SJSA1 (cell line): ENCODE results near the gene CHST11. TPM values are rescaled to one million over a fixed set of nuclear protein-coding genes. Genes with fewer than 3 reads are reported as not detected.
"Not testable (repeated sequence)": the region's sequence is repeated elsewhere in the genome, so short reads cannot be mapped to it uniquely, and the experiment has no call there.

Source experiments
- DNase-seq, 2 experiments: peaks; one replicate each; pipeline ENCODE4 v3.0.0-alpha.2; 2015 to 2020; ENCODE audit warnings: low spot score in 2 of 2, low read depth in 1 of 2
- H3K27ac ChIP-seq: fragments of 250-450 bp; sonication (Bioruptor Pico); 2 replicates; pipeline ENCODE4 v1.5.1; 2020; ENCODE audit warnings: mild to moderate bottlenecking, moderate library complexity
- H3K27me3 ChIP-seq: fragments of 250-450 bp; sonication (Bioruptor Pico); replicated peaks from 2 replicates; pipeline ENCODE4 v1.5.1; 2020; ENCODE audit warnings: mild to moderate bottlenecking, moderate library complexity
- H3K36me3 ChIP-seq: fragments of 250-450 bp; sonication (Bioruptor Pico); 2 replicates; pipeline ENCODE4 v1.5.1; 2020; ENCODE audit warnings: mild to moderate bottlenecking
- H3K4me1 ChIP-seq: fragments of 250-450 bp; sonication (Bioruptor Pico); replicated peaks from 2 replicates; pipeline ENCODE4 v1.6.1; 2021; ENCODE audit warnings: mild to moderate bottlenecking
- H3K4me3 ChIP-seq: fragments of 250-450 bp; sonication (Bioruptor Pico); 2 replicates; pipeline ENCODE4 v1.5.1; 2020; ENCODE audit warnings: mild to moderate bottlenecking
- H3K9me3 ChIP-seq: fragments of 250-450 bp; sonication (Bioruptor Pico); replicated peaks from 2 replicates; pipeline ENCODE4 v1.5.1; 2020; ENCODE audit warnings: mild to moderate bottlenecking
- total RNA-seq: library from RNA; depleted of rRNA; stranded (reverse); fragments of >200 nt; shearing (Covaris generic); gene quantifications from 2 replicates; pipeline ENCODE4 v1.2.3, GENCODE V29; 2014

Gene CHST11
- total RNA-seq, 1 experiment from 2014 or later, result 0.71 TPM

- H3K27ac ChIP-seq, result no peak overlapping the region
- H3K4me1 ChIP-seq, result no peaks in the 10 kb centered on the region
- no peaks in the 10 kb centered on the region for H3K9me3 ChIP-seq
- no peaks in the 10 kb centered on the region for H3K36me3 ChIP-seq
- no peaks in the 10 kb centered on the region for H3K27me3 ChIP-seq
- no peak for DNase-seq
- no peak overlapping the region for H3K4me3 ChIP-seq
These were observed 100.9 kb downstream of the CHST11 start for GRCh38 chr12:104557488-104558195.

- H3K9me3 ChIP-seq, result 0 out of 2 replicates have a peak, but pooled peaks cover 3% of the 10 kb centered on the region
- no peak overlapping the region for H3K27ac ChIP-seq
- H3K36me3 ChIP-seq, result no peaks in the 10 kb centered on the region
- no peaks in the 10 kb centered on the region for H3K27me3 ChIP-seq
- no peak overlapping the region for H3K4me3 ChIP-seq
- no peaks in the 10 kb centered on the region for H3K4me1 ChIP-seq
- DNase-seq, result no peak
These were observed 104.1 kb downstream of the CHST11 start for GRCh38 chr12:104560881-104561280.

- DNase-seq, result no peak
- Histone ChIP-seq H3K27me3 (no peaks in the 10 kb centered on the region), H3K36me3 (no peaks in the 10 kb centered on the region), H3K9me3 (0 out of 2 replicates have a peak, but pooled peaks cover 3% of the 10 kb centered on the region), H3K4me3 (no peak overlapping the region), H3K27ac (no peak overlapping the region), H3K4me1 (no peaks in the 10 kb centered on the region)
These were observed 106.0 kb downstream of the CHST11 start for GRCh38 chr12:104562763-104563162.

GRCh38 chr12:104564662-104565061 lies 107.9 kb downstream of the CHST11 start:
- not testable (repeated sequence) for H3K27ac ChIP-seq, H3K27me3 ChIP-seq, DNase-seq, H3K4me3 ChIP-seq, H3K36me3 ChIP-seq, H3K9me3 ChIP-seq, H3K4me1 ChIP-seq

- 0 out of 2 replicates have a peak, but pooled peaks cover 3% of the 10 kb centered on the region for H3K9me3 ChIP-seq
- no peaks in the 10 kb centered on the region for H3K4me1 ChIP-seq
- no peaks in the 10 kb centered on the region for H3K36me3 ChIP-seq
- no peak overlapping the region for H3K27ac ChIP-seq
- no peak overlapping the region for H3K4me3 ChIP-seq
- DNase-seq, result no peak
- H3K27me3 ChIP-seq, result no peaks in the 10 kb centered on the region
These were observed 109.0 kb downstream of the CHST11 start for GRCh38 chr12:104565606-104566243.

GRCh38 chr12:104566244-104566993 lies 109.7 kb downstream of the CHST11 start:
- Histone ChIP-seq H3K9me3 (0 out of 2 replicates have a peak, but pooled peaks cover 3% of the 10 kb centered on the region), H3K4me1 (no peaks in the 10 kb centered on the region), H3K4me3 (no peak overlapping the region), H3K36me3 (no peaks in the 10 kb centered on the region), H3K27me3 (no peaks in the 10 kb centered on the region), H3K27ac (no peak overlapping the region)
- no peak for DNase-seq

- H3K9me3 ChIP-seq, result 0 out of 2 replicates have a peak, but pooled peaks cover 3% of the 10 kb centered on the region
- no peaks in the 10 kb centered on the region for H3K36me3 ChIP-seq
- no peaks in the 10 kb centered on the region for H3K27me3 ChIP-seq
- no peaks in the 10 kb centered on the region for H3K4me1 ChIP-seq
- DNase-seq, result no peak
- no peak overlapping the region for H3K27ac ChIP-seq
- no peak overlapping the region for H3K4me3 ChIP-seq
These were observed 111.2 kb downstream of the CHST11 start for GRCh38 chr12:104567832-104568486.

- Histone ChIP-seq H3K4me1 (no peaks in the 10 kb centered on the region), H3K36me3 (no peaks in the 10 kb centered on the region), H3K4me3 (no peak overlapping the region), H3K9me3 (0 out of 2 replicates have a peak, but pooled peaks cover under 1% of the 10 kb centered on the region), H3K27me3 (no peaks in the 10 kb centered on the region), H3K27ac (no peak overlapping the region)
- no peak for DNase-seq
These were observed 111.7 kb downstream of the CHST11 start for GRCh38 chr12:104568487-104568868.

GRCh38 chr12:104568935-104569334 lies 112.2 kb downstream of the CHST11 start:
- no peaks in the 10 kb centered on the region for H3K27me3 ChIP-seq
- no peak overlapping the region for H3K4me3 ChIP-seq
- DNase-seq, result no peak
- H3K27ac ChIP-seq, result no peak overlapping the region
- H3K9me3 ChIP-seq, result no peaks in the 10 kb centered on the region
- no peaks in the 10 kb centered on the region for H3K36me3 ChIP-seq
- no peaks in the 10 kb centered on the region for H3K4me1 ChIP-seq

GRCh38 chr12:104569346-104570173 lies 112.8 kb downstream of the CHST11 start:
- H3K36me3 ChIP-seq, result no peaks in the 10 kb centered on the region
- no peaks in the 10 kb centered on the region for H3K27me3 ChIP-seq
- no peaks in the 10 kb centered on the region for H3K9me3 ChIP-seq
- H3K27ac ChIP-seq, result no peak overlapping the region
- no peaks in the 10 kb centered on the region for H3K4me1 ChIP-seq
- H3K4me3 ChIP-seq, result no peak overlapping the region
- no peak for DNase-seq

- no peak overlapping the region for H3K27ac ChIP-seq
- no peaks in the 10 kb centered on the region for H3K4me1 ChIP-seq
- DNase-seq, result no peak
- H3K4me3 ChIP-seq, result no peak overlapping the region
- H3K9me3 ChIP-seq, result no peaks in the 10 kb centered on the region
- H3K36me3 ChIP-seq, result no peaks in the 10 kb centered on the region
- H3K27me3 ChIP-seq, result no peaks in the 10 kb centered on the region
These were observed 113.6 kb downstream of the CHST11 start for GRCh38 chr12:104570174-104570907.

GRCh38 chr12:104571328-104571727 lies 114.6 kb downstream of the CHST11 start:
- no peak for DNase-seq

More at GRCh38 chr12:104571328-104571727, 114.6 kb downstream of the CHST11 start:
- no peak overlapping the region for H3K27ac ChIP-seq
- H3K9me3 ChIP-seq, result no peaks in the 10 kb centered on the region
- no peaks in the 10 kb centered on the region for H3K4me1 ChIP-seq
- H3K4me3 ChIP-seq, result no peak overlapping the region
- no peaks in the 10 kb centered on the region for H3K27me3 ChIP-seq
- no peaks in the 10 kb centered on the region for H3K36me3 ChIP-seq
